ENCODE data around the gene ITM2C. TPM values are rescaled to one million over a fixed set of nuclear protein-coding genes. Genes with fewer than 3 reads are reported as not detected.
A peak's percentile ranks its signal among the peaks of the same experiment; 100 is the strongest.

ITM2C gene
- total RNA-seq, 1 experiment from 2014 or later: 21.9 TPM

DNA sequence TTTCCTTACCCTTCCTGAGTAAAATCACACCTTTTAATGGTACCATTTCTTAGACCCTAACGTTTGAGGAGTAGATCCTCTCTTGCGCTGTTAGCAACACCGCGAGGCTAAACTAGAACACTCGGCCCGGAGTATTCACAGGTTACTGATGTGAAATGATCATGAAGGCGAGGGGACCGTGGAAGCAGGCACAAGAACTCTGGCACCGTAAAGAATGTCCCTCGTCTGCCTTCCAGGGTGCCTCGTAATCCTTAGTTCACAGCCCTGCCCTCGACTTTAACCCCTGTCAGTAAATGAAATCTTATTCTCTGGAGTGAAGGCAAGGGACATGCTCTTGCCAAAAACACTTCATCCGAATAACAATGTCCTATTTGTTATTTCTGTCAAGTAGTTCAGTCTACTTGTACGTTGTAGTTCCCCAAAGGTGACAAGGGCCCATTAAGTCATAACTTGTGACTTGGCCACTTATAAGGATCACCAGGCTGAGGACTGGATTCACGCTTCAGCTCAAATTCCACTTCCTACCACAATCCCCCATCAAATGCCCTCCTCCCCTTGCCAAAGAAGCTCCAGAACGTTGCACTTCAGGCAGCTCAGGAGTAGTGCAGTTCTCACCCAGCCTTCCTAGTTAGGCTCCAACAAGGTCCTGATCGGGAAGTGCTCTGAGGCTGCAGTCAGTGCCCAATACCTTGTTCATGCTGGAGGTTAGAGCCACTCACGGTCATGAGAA is 43.3 kb upstream of the ITM2C start:
- TF ChIP-seq, protein P1, sequence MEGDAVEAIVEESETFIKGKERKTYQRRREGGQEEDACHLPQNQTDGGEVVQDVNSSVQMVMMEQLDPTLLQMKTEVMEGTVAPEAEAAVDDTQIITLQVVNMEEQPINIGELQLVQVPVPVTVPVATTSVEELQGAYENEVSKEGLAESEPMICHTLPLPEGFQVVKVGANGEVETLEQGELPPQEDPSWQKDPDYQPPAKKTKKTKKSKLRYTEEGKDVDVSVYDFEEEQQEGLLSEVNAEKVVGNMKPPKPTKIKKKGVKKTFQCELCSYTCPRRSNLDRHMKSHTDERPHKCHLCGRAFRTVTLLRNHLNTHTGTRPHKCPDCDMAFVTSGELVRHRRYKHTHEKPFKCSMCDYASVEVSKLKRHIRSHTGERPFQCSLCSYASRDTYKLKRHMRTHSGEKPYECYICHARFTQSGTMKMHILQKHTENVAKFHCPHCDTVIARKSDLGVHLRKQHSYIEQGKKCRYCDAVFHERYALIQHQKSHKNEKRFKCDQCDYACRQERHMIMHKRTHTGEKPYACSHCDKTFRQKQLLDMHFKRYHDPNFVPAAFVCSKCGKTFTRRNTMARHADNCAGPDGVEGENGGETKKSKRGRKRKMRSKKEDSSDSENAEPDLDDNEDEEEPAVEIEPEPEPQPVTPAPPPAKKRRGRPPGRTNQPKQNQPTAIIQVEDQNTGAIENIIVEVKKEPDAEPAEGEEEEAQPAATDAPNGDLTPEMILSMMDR (IDR thresholded peaks at IDR 0.05; ENCODE audit: unreplicated experiment): no peak

DNA sequence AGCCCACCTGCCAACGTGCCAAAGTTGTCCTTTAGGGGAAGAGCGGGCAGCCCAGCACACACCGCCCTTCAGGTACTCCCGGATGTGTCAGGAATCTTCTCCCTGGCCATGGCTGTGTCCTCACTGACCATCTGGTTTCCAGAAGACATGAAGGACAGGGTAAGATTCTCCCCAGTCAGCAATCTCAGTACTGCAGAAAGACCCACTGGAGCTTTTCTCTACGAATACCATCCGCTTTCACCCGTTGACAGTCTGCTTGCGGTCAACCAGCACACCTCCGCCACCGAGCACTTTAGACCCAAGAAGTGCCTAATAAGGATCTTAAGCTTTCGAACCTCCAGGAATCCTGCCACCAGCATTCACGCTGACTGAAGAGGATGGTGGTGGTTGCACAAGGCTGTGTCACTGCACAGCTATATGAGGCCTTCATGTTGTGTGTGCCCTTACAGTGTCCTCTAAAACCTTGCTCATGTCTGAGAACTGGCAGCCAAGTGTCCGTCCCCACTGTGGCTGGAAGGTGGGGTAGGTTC is 42.7 kb upstream of the ITM2C start:
- Mint-ChIP-seq H3K27ac (ENCODE audit: low read depth, unreplicated experiment) (no peak overlapping the region), H3K36me3 (ENCODE audit: insufficient read depth, unreplicated experiment) (peaks cover 36% of the 10 kb centered on the region), H3K4me1 (ENCODE audit: insufficient read depth, unreplicated experiment) (peaks cover 5% of the 10 kb centered on the region), H3K27me3 (ENCODE audit: insufficient read depth, unreplicated experiment) (no peaks in the 10 kb centered on the region), H3K4me3 (ENCODE audit: unreplicated experiment) (no peak overlapping the region), H3K9me3 (ENCODE audit: unreplicated experiment) (peaks cover 7% of the 10 kb centered on the region)
- no TSS peak for BruUV-seq (replicated peaks)
- CTCF ChIA-PET: interaction anchor here (0.7 to 5.0 kb wide), 6 partner anchors 12 to 892 kb away, joined by 3 to 76 read pairs (median 5); no protein-coding TSS in a partner anchor
- intact Hi-C loops (cut with micrococcal nuclease): no loop called here
- TF ChIP-seq, protein P1 (IDR thresholded peaks at IDR 0.05; ENCODE audit: unreplicated experiment): no peak
- POLR2A ChIA-PET: interaction anchor here (1.1 kb wide), 1 partner anchor 41 kb away, joined by 4 read pairs; no protein-coding TSS in a partner anchor
- peak; percentile 5 for DNase-seq (ENCODE audit: unreplicated experiment)

More for the DNA sequence above, 43.3 kb upstream of the ITM2C start:
- DNase-seq (ENCODE audit: unreplicated experiment): no peak
- no TSS peak for BruUV-seq (replicated peaks)
- Mint-ChIP-seq H3K27me3 (ENCODE audit: insufficient read depth, unreplicated experiment) (no peaks in the 10 kb centered on the region), H3K36me3 (ENCODE audit: insufficient read depth, unreplicated experiment) (peaks cover 42% of the 10 kb centered on the region), H3K27ac (ENCODE audit: low read depth, unreplicated experiment) (no peak overlapping the region), H3K9me3 (ENCODE audit: unreplicated experiment) (peaks cover 2% of the 10 kb centered on the region), H3K4me1 (ENCODE audit: insufficient read depth, unreplicated experiment) (peaks cover 5% of the 10 kb centered on the region), H3K4me3 (ENCODE audit: unreplicated experiment) (no peak overlapping the region)
- POLR2A ChIA-PET: no interaction called here
- CTCF ChIA-PET: interaction anchor here (1.1 to 5.0 kb wide), 4 partner anchors 11 to 232 kb away, joined by 3 to 76 read pairs (median 12); no protein-coding TSS in a partner anchor
- intact Hi-C loops (cut with micrococcal nuclease): no loop called here

DNA sequence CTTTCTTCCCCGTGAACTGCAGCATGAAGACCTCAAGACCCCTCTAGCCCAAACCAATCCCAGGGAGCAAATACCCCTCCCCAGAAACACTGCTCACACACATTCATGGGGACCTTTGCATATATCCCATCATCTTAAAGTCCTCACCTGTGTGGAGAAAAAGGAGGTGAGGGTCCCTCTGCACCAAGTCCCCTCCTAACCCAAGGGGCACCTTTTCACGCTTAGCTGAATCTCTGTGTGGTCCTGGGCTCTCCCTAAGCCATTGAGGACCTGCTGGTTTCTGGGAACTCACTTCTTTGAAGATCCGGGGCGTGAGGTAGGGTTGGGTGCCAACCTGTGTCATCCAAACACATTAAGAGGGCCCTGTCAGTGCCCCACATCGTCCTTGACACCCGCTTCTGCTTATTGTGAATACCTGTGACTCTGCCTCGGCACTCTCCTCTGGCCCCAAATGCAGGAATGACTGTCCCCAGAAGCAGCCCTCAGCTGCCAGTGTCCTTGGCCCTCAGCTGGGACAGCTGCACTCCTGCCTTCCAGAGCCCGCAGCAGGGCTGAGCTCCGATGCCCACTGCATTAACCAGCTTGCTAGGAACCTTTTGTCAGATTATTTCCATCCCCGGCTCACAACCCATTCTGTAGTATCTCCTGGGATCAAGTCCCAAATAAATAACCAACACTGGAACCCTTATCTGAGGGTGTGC is 41.3 kb upstream of the ITM2C start:
- intact Hi-C loops (cut with micrococcal nuclease): no loop called here
- H3K36me3 Mint-ChIP-seq (ENCODE audit: insufficient read depth, unreplicated experiment): peaks cover 24% of the 10 kb centered on the region

More for the DNA sequence above, 41.3 kb upstream of the ITM2C start:
- peak; percentile 13 for DNase-seq (ENCODE audit: unreplicated experiment)
- H3K9me3 Mint-ChIP-seq (ENCODE audit: unreplicated experiment): peaks cover 7% of the 10 kb centered on the region
- no peak overlapping the region for H3K27ac Mint-ChIP-seq (ENCODE audit: low read depth, unreplicated experiment)
- H3K4me1 Mint-ChIP-seq (ENCODE audit: insufficient read depth, unreplicated experiment): peaks cover 5% of the 10 kb centered on the region
- no peak overlapping the region for H3K4me3 Mint-ChIP-seq (ENCODE audit: unreplicated experiment)
- ChIA-PET POLR2A (interaction anchor here (0.6 to 1.2 kb wide), 5 partner anchors 13 to 362 kb away, joined by 3 to 5 read pairs (median 3); no protein-coding TSS in a partner anchor), CTCF (interaction anchor here (0.6 to 5.0 kb wide), 24 partner anchors 11 to 664 kb away, joined by 3 to 76 read pairs (median 4); no protein-coding TSS in a partner anchor)
- H3K27me3 Mint-ChIP-seq (ENCODE audit: insufficient read depth, unreplicated experiment): no peaks in the 10 kb centered on the region
- BruUV-seq (replicated peaks): no TSS peak
- TF ChIP-seq, protein P1 (IDR thresholded peaks at IDR 0.05; ENCODE audit: unreplicated experiment): no peak
